Left lobe of liver (tissue), 2 donors: Measurements from ENCODE around the gene ZNF761. TPM values are rescaled to one million over a fixed set of nuclear protein-coding genes. Genes with fewer than 3 reads are reported as not detected.

Experiments
- ATAC-seq: fragments of 200-7000 bp; cut with Tn5 transposase; one replicate; pipeline ENCODE4 v1.9.1; 2020; ENCODE audit warnings: mild to moderate bottlenecking, moderate library complexity
- DNase-seq: peaks from one replicate; pipeline ENCODE4 v3.0.0-alpha.2; 2020; ENCODE audit warnings: low spot score
- total RNA-seq: library from RNA; stranded (reverse); gene quantifications from one replicate; pipeline ENCODE4 v1.2.1, GENCODE V29; 2021
- donor health status: DM: no; HTN: no; CAD: no; lungs with moderate emphysema.
- donor health status: DM: no; HTN: yes; CAD: no.

Gene ZNF761
- total RNA-seq, 1 donor from 2014 or later: 2.9 TPM

DNA sequence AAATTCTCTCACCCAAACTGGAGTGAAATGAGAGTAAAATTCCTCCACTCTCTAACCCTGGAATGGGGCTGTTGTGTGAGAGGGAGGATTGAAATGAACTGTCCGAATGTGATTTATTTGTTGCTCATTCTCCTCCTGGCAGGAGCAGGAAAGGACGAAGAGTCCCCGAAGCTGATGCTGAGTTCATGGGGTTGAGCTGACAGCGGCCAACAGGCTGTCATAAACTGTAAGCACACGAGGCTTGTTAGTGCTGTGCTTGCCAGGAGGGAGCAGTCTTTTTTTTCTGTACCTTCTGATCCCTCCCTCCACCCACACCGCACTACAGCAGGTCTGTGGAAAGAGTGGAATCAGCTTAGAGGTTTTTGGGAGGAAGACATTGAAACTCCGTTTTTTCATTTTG lies 73.1 kb downstream of the ZNF761 start:
- DNase-seq: no peak
- no peak for ATAC-seq

DNA sequence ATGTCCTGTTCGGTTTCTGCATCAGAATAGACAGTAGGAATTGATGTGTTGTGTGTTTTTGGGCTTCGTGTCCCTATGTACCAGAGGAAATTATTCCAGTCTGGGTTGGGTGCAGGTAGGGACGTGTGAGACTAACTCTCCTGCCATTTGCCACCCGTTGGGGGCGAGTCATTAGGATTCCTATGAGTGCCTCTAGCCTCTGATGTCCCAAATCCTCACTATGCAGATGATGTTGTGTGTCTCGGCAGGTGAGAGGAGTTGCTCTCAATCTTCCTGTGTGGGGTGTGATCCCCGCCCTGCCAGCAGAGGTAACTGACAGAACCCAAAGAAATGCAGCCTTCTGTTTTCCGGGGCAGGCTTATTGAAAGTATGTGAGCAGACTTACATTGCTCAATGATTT lies 74.9 kb downstream of the ZNF761 start:
- ATAC-seq: no peak

More for the DNA sequence above, 74.9 kb downstream of the ZNF761 start:
- DNase-seq: no peak

Other genes starting within 250 kb of the ZNF761 start
- 0.28 TPM for gene ZNF665, start 238.6 kb upstream of the ZNF761 start, total RNA-seq
- 1.1 TPM for gene ZNF677, start 177.1 kb upstream of the ZNF761 start, total RNA-seq
- not detected for gene VN1R2, start 173.7 kb upstream of the ZNF761 start, total RNA-seq
- not detected for gene VN1R4, start 164.3 kb upstream of the ZNF761 start, total RNA-seq
- 1.2 TPM for gene ZNF845, start 98.2 kb upstream of the ZNF761 start, total RNA-seq
- gene ZNF525, start 66.3 kb upstream of the ZNF761 start, total RNA-seq: 1.2 TPM
- 3.9 TPM for gene ZNF765, start 36.8 kb upstream of the ZNF761 start, total RNA-seq
- gene ZNF813, start 35.7 kb downstream of the ZNF761 start, total RNA-seq: 0.70 TPM
- 3.6 TPM for gene ZNF331, start 106.2 kb downstream of the ZNF761 start, total RNA-seq
- not detected for gene DPRX, start 200.0 kb downstream of the ZNF761 start, total RNA-seq